Glomerular endothelial cell (primary cell): ENCODE data around the gene TGM3. TPM values are rescaled to one million over a fixed set of nuclear protein-coding genes. Genes with fewer than 3 reads are reported as not detected.

Experiments
- DNase-seq: peaks from one replicate; pipeline ENCODE4 v3.0.0-alpha.2; 2011; ENCODE audit warnings: low read depth, low spot score; ENCODE audit errors: extremely low read depth
- total RNA-seq: library from RNA; depleted of rRNA; stranded (reverse); fragments of >200 nt; gene quantifications from 2 replicates; pipeline ENCODE4 v1.2.3, GENCODE V29; 2015

The TGM3 gene
- total RNA-seq, 1 donor from 2014 or later: not detected

DNA sequence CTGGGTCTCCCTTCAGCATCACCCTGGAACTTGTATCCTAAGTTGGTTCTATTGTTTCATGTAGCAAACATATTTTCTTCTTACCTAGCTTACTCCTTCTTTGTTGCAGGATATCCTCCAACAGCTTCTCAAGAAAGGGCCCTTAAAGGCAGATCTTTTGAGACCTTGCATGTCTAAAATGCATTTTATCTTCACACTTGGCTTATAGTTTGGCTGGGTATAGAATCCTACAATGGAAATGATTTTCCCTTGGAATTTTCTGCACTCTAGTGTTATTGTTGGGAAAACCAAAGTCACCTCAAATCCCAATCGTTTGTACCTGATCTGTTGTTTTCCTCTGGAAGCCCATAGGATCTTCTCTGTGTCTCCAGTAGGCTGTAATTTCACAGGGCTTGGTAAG, 72.8 kb downstream of the TGM3 start:
- no peak for DNase-seq

- DNase-seq: no peak
Observed at GRCh38 chr20:2373098-2373497, 77.3 kb downstream of the TGM3 start.

DNA sequence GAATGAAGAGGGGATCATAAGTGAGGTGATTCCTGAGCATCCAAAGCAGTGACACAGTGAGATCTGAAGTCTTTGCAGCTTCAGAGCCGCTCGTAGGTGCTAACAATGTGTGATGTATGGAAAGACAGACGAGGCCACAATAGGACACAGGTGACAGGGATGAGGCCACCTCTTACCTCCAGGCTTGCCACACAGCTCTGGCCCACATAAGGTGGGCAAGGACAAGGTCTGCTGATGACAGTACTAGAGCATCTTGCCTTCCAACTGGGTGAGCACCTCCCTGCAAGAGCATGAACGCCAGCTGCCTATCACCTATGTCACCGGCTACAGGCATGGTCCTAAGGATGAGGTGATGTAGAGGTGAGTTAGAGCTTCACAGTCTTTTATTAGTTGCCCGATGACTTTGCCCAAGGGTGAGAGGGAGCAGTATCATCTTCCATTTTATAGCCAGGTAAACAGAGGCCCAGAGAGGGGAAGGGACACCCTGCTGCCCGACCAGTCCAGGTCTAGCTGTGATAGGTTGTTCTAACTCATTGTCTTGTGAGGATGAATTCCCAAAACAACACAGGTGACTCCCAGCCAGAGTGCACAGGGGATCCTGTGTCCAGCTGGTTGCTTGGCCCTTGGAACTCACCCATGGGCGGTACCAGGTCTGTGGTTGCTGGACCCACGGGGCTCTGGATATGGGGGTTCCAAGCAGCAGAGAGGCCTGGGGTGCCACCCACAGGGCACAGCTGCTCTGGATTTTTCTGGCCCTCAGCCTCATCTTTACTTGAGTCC, 78.7 kb downstream of the TGM3 start:
- no peak for DNase-seq

- no peak for DNase-seq
Observed at GRCh38 chr20:2378893-2379292, 83.1 kb downstream of the TGM3 start.

GRCh38 chr20:2379511-2380229, 83.9 kb downstream of the TGM3 start:
- no peak for DNase-seq

- no peak for DNase-seq
Observed at GRCh38 chr20:2380601-2381000, 84.8 kb downstream of the TGM3 start, which contains the start of gene TGM6. TGM6 (plus strand) TSS chr20:2380901; CDS start chr20:2380969, 68 bp downstream.

- no peak for DNase-seq
Observed at GRCh38 chr20:2381303-2381702, 85.5 kb downstream of the TGM3 start.

GRCh38 chr20:2382833-2383232, 87.0 kb downstream of the TGM3 start:
- DNase-seq: no peak

GRCh38 chr20:2385026-2385425, 89.2 kb downstream of the TGM3 start:
- DNase-seq: no peak

DNA sequence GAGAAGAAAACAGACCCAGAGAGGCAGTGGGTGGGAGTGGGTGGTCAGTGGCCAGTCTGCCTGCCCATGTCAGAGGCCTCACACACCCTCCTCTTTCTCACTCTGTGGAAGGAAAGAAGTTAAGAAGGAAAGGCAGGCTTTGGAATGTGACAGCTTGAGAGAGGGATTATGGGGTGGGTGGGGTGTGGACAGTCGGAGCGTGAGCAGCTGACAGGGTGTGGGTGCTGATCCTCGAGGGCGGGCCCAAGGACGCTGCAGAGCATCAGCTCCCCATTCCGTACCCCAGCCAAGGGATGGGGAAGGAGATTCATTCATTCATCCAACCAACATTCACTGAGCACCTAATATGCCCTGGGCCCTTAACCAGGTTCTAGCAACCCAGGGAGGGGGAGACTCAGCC, 89.7 kb downstream of the TGM3 start:
- DNase-seq: no peak

DNA sequence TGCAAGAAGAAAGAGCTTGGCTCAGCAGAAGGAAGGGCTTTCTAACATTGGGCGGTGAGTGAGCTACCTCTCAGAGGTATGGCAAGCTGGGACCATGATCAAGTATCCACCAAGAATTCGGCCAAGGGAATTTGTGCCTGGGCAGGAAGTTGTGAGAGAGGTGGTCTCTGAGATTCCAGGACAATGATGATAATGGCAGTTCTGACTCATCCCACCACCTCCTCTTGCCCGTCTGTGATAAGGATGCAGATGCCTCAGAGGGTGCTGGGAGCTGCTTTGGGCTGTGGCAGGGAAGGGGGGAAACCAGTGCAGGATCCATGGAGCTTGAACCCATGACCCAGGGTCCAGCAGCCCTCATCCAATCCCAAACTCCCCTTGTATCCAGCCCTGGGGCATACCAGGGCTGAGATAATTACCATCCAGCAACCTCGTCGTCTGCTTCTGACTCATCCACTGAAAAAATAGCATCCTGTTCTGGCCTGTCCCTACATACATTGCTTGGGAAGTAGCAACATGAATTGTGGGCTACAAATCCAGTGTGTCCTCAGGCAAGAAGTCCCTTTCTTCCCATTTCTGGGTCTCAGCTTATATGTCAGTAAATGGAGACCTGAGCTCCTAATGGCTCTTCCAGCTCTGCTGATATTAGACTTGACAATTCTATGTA, 90.8 kb downstream of the TGM3 start:
- DNase-seq: no peak

DNA sequence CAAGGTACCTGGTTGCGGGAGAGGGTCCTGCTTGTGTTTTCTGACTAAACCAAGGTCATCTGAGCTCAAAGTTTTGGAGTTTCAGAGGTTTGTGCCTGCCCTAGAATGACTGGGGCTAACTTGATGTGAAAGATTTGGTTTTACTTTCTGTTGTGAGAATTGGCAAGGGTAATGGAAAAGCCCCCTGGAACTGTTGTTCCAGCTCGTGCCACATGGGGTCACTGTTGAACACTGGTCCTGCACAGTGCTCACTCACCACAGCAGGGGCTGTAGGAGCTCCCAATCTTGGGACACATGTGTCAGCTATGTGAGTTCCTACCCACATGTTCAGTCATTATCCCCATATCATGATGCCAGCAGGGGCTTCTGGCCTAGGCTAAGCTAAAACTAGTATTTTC, 91.4 kb downstream of the TGM3 start:
- no peak for DNase-seq

DNA sequence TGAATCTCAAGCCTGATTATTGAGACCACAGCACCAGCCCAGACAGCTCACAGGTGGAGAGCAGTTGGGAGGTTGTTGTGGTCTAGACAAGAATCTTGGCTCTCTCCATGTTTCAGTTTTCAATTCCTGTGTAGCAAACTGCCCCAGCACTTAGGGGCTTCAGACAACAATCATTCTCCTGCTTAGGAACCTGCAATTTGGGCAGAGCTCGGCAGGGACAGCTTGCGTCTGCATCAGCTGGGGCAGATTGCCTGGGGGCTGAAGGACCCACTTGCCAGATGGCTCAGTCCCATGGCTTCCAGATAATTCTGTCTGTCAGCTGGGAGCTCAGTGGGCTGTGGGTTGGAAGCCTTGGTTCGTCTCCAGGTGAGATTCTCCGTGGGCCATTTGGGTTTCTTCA, 91.8 kb downstream of the TGM3 start:
- DNase-seq: no peak

Other genes with a start within 250 kb of the TGM3 start
- gene STK35, start 194.2 kb upstream of the TGM3 start, total RNA-seq: 18.7 and 22.9 TPM in 2 replicates
- gene TGM6, start 84.9 kb downstream of the TGM3 start, total RNA-seq: not detected in 2 replicates
- gene SNRPB, start 174.8 kb downstream of the TGM3 start, total RNA-seq: 349 and 358 TPM in 2 replicates
- 5.5 and 12.0 TPM in 2 replicates for gene ZNF343, start 212.9 kb downstream of the TGM3 start, total RNA-seq
- not detected in 2 replicates for gene TMC2, start 240.6 kb downstream of the TGM3 start, total RNA-seq